Activated T-helper 9 cell treated with anti-CD3 and anti-CD28 coated beads, Interleukin-2, amount 50 U/mL, for 16 hours (primary cell): ENCODE results near the gene RPL7A.
"Not testable (repeated sequence)": the region's sequence is repeated elsewhere in the genome, so short reads cannot be mapped to it uniquely, and the experiment has no call there.

Source experiments
- DNase-seq: peaks from one replicate; pipeline ENCODE4 v3.0.0-alpha.2; 2020; ENCODE audit warnings: low read depth

RPL7A gene

DNA sequence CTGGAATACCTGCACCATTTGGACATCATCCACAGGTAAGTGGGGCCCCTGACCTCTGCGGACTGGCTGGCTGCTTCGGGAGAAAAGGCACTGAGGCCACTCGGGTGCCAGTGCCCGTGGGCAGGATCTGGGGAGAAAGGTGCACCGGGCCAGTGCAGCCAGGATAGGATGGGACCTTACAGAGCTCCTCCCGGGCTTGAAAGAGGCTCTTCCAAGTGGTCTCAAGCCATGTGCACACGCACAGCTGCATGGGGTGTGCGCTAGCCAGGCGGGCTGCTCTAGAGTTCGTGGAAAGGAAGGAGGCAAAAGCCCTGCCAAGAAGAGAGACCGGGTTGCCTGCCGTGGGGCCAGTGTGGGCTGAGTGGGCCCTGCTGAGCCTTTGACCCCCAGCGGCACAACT lies 41.5 kb downstream of the RPL7A start:
- no peak for DNase-seq

DNA sequence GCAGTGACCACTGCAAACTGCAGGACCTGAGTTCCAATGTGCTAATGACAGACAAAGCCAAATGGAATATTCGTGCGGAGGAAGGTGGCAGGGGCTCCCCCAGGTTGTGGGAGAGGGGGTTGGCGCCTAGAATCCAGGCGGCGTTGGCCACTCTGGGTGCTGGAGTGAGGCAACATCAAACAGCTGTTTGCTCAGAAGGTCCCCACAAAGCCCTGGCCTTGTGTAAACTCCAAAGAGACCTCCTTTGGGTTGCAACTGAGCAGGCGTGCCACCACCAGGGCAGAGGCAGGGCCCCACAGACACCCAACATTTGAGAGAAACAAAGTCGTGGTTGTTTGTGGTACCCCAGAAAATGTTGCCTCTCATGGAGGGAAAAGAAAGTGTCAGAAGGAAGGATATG lies 42.7 kb downstream of the RPL7A start:
- no peak for DNase-seq

DNA sequence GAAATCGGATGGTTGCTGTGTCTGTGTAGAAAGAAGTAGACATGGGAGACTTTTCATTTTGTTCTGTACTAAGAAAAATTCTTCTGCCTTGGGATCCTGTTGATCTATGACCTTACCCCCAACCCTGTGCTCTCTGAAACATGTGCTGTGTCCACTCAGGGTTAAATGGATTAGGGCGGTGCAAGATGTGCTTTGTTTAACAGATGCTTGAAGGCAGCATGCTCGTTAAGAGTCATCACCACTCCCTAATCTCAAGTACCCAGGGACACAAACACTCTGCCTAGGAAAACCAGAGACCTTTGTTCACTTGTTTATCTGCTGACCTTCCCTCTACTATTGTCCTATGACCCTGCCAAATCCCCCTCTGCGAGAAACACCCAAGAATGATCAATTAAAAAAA lies 43.4 kb downstream of the RPL7A start:
- not testable (repeated sequence) for DNase-seq

DNA sequence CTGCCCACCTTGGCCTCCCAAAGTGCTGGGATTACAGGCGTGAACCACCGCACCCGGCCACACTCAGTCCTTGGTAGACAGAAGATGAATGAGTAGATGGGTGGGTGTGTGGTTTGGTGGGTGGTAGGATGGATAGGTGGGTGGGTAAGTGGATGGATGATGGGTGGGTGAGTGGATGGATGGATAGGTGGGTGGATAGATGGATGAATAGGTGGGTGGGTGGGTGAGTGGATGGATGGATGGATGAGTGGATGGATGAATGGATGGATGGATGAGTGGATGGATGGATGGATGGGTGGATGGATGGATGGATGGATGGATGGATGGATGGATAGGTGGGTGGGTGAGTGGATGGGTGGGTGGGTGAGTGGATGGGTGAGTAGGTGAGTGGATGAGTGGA lies 44.3 kb downstream of the RPL7A start:
- not testable (repeated sequence) for DNase-seq

DNA sequence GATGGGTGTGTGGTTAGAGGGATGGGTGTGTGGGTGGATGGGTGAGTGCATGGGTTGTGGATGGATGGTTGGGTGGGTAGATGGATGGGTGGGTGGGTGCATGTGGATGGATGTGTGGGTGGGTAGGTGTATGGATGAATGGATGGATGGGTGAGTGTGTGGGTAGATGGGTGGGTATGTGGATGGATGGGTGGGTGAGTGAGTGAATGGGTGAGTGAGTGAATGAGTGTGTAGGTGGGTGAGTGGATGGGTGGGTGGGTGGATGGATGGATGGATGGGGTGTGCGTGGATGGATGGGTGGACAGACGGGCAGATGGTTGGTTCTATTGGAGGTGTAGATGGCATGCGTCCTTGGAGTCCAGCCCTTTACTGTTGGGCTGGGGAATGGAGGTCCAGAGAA lies 45.4 kb downstream of the RPL7A start:
- DNase-seq: no peak

DNA sequence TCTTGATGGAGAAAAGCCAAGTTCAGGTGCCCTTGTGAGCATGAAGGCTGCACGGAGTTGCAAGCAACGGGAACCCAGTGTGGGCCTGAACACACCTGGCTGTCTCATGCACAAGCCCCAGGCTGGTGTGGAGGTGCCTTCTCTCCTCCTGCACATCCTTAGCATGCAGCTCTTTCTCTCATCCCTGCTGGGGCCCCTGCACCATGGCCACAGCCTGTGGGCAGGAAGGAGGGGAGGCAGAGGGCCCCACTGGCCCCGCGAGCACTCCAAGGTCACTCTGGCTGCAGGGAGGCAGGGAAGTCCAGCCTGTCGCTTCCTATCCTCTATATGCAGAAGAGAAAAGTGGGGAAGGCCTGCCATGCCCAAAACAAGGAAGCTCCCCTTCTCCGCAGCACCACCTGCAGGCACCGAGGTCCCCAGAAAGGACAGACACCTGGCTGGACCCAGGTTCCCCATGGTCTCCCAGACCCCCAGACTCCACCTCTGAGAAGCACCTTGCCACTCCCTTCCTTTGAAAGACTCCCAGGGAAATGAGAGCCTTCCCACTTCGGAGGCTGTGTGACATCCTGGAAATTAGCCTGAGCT lies 46.8 kb downstream of the RPL7A start:
- DNase-seq: no peak

DNA sequence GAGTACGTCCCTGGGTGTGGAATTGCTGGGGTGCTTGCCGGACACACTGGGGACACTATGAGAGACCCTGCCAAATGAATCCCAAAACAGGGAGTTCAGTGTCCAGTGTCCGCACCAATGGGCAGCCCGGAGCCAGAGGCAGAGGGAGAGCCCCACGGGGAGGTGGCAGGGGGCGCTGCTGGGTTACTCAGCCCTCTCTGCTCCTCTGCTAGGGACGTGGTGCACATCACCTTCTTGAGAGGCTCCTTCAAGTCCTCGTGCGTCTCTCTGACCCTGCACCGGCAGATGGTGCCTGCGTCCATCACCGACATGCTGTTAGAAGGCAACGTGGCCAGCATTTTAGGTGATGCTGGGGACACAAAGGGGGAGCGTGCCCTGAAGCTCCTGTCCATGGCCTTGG lies 48.9 kb downstream of the RPL7A start:
- DNase-seq: no peak

DNA sequence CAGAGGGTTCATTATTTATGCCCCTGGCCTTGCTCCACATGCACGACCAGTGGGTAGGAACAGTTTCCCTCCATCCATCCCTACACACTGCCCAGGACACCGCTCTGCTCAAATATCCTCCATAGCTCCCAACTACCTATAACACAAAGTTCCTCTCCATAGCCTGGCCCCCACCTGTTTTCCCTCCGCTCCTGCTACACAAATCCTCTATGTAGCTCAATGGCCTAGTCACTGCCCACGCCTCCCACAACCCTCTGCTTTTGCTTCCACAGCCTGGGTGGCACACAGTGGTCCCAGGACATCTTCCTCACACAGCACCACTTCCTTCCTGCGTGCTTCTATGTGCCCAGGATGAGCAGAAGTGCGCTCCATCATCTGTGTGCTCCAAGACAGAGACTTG lies 49.4 kb downstream of the RPL7A start:
- DNase-seq: no peak

DNA sequence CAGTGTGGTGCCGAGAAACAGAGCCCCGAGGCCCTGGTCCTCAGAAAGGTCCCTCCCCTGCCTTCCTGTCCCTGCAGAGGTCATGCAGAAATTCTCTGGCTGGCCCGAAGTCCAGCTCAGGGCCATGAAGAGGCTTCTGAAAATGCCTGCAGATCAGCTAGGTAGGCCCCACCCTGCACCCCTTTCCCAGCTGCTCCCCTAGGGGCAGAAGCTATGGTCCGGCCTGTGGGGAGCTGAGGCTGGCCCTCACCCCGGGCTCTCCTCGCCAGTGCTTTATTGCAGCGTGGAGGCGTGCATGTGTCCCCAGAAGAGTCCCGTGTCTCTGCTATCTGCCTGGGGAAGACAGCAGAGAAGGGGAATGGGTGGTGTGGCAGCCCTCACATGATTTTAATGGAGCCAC lies 49.9 kb downstream of the RPL7A start:
- no peak for DNase-seq

DNA sequence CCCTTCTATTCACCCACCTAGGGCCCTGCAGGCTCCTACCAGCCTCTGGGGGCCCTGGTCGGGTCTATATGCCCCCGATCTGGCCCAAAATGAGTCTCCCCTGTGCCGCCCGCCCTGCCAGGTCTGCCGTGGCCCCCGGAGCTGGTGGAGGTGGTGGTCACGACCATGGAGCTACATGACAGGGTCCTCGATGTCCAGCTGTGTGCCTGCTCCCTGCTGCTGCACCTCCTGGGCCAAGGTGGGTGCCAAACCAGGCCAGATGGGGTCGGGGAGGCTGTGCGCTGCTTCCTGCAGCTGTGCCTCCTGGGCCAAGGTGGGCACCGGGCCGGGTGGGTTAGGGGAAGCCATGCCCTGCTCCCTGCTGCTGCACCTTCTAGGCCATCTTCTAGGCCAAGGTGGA lies 52.3 kb downstream of the RPL7A start:
- DNase-seq: no peak
